ENCODE data around the gene SLC46A3.

DNA sequence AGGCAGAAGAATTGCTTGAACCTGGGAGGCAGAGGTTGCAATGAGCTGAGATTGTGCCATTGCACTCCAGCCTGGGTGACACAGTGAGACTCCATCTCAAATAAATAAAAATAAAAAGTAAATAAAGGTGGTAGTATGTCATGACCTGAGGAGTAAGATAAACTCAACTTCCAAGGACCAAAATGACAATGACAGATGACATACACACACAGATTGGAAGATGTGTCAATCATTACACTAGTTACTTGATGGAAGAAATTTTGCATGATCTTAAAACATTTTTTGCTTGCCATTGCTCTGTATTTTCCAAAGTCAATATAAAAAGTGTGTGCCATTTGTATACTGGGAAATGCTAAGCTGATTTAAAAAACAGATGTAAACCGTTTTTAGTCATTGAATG, 4.1 kb downstream of the SLC46A3 start:
- TF ChIP-seq, protein P1, sequence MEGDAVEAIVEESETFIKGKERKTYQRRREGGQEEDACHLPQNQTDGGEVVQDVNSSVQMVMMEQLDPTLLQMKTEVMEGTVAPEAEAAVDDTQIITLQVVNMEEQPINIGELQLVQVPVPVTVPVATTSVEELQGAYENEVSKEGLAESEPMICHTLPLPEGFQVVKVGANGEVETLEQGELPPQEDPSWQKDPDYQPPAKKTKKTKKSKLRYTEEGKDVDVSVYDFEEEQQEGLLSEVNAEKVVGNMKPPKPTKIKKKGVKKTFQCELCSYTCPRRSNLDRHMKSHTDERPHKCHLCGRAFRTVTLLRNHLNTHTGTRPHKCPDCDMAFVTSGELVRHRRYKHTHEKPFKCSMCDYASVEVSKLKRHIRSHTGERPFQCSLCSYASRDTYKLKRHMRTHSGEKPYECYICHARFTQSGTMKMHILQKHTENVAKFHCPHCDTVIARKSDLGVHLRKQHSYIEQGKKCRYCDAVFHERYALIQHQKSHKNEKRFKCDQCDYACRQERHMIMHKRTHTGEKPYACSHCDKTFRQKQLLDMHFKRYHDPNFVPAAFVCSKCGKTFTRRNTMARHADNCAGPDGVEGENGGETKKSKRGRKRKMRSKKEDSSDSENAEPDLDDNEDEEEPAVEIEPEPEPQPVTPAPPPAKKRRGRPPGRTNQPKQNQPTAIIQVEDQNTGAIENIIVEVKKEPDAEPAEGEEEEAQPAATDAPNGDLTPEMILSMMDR (IDR thresholded peaks at IDR 0.05; ENCODE audit: poor library complexity): no peak
- TF ChIP-seq EZH2phosphoT487 (IDR thresholded peaks at IDR 0.05; ENCODE audit: low read depth, severe bottlenecking, unreplicated experiment) (no peak), EZH2 (IDR thresholded peaks at IDR 0.05; ENCODE audit: borderline replicate concordance) (no peak)

All from hepatocyte (in vitro differentiated cells).